Tongue (tissue), 2 donors: Measurements from ENCODE around the gene RHEB. TPM values are rescaled to one million over a fixed set of nuclear protein-coding genes. Genes with fewer than 3 reads are reported as not detected.
"Not testable (repeated sequence)": the region's sequence is repeated elsewhere in the genome, so short reads cannot be mapped to it uniquely, and the experiment has no call there.

Source experiments
- DNase-seq: peaks from one replicate; pipeline ENCODE4 v3.0.0-alpha.2; 2015
- total RNA-seq: library from RNA; depleted of rRNA; stranded (reverse); fragments of >200 nt; gene quantifications from one replicate; pipeline ENCODE4 v1.2.3, GENCODE V29; 2014

The RHEB gene
- total RNA-seq, result 64.9 TPM

DNA sequence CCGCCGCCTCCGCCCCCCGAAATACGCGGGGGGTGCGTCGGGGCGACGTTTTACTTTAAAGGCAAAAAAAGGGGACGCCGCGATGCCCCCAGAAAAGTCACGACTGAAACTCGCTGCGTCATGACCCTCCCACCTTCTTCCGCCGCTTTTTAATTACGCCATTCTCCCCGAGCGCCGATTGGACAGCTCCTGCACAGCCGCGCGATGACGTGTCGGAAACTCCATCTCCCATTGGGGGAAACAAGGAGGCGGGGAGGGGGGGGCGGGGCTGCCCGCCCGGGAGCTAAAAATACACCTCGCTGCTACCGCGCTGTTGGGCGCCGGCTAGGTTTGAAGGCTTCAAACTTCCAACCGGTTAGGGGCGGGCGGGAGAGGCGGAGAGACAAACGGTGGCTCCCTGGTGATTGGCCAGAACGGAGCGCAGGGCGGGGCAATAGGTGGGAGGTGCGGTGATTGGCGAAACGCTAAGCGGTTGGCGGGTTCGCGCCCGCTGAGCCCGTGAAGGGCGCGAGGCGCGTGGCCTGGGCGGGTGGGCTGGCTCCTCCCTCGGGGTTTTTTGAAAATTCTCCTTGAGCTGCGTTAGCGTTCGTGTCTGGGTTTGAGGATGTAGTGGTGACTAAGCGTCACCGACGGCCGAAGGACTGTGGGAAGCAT is at the start of gene RHEB:
Gene RHEB (minus strand): TSS at position 131 of the 654 bp plus-strand sequence. CDS start 384 bp downstream, outside the sequence.
- DNase-seq, result peak; percentile 100

GRCh38 chr7:151566897-151567320 is 47.2 kb upstream of the RHEB start:
- DNase-seq, result no peak

DNA sequence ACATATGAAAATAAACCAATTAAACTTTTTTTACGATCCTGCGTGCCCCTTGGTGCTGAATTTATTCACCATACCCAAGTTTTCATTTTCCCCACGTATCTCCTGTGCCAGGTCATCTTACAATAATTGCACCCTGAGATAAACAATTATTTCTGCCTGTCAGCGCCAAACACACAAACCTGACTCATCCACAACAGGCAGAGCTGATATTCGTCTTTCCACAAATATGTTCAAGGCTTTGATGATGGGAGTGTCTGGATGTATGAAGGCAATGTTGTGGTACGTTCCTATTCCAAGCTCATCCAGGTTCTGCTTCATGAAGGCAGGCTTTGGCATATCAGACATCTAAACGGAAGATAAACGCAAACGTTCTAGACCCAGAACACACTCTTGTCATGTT is 45.8 kb upstream of the RHEB start:
- DNase-seq, result no peak

DNA sequence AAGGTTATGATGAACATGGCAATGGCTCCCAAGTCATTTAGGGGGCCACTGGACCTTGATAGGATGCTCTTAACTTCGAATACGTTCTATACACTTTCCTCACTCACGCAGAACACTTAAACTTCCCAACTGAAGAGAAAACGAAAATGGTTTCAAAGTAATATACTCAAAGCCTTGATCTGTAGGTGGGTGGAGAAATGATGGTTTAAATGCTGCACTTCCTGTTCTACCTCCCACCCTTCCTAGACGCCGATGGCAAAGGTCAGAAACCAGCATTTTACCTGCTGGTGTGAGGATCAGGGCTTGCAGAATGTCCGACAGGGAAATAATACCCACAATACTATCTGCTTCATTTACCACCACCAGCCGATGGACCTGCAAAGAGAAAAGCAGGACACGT is 40.5 kb upstream of the RHEB start:
- DNase-seq, result no peak

GRCh38 chr7:151559557-151560183 is 40.0 kb upstream of the RHEB start:
- DNase-seq, result no peak

- DNase-seq, result peak; percentile 27
These were observed 38.9 kb upstream of the RHEB start for GRCh38 chr7:151558575-151558974.

- no peak for DNase-seq
These were observed 36.9 kb upstream of the RHEB start for GRCh38 chr7:151556592-151556991.

GRCh38 chr7:151553356-151553755 is 33.7 kb upstream of the RHEB start:
- DNase-seq, result no peak

GRCh38 chr7:151552352-151553028 is 32.8 kb upstream of the RHEB start:
- DNase-seq, result no peak

DNA sequence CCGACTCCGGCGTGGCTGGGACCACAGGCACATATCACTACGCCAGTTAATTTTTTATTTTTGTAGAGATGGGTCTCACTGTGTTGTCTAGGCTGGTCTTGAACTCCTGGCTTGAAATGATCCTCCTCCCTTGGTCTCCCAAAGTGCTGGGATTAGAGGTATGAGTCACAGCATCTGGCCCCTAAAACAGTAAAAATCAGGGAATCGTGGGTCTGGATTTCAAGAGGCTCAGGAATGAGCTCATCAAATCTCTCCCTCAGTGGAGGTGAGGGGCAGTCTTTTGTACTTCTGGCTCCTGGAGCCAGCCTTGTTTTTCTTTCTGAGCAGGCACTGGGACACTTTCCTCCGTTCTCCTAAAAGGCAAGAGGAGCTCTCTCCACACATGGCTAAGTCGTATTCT is 32.1 kb upstream of the RHEB start:
- no peak for DNase-seq

- DNase-seq, result no peak
These were observed 31.1 kb upstream of the RHEB start for GRCh38 chr7:151550656-151551286.

GRCh38 chr7:151549644-151550043 is 29.9 kb upstream of the RHEB start:
- DNase-seq, result no peak

GRCh38 chr7:151549083-151549482 is 29.4 kb upstream of the RHEB start:
- no peak for DNase-seq

GRCh38 chr7:151544183-151544582 is 24.5 kb upstream of the RHEB start:
- no peak for DNase-seq

- DNase-seq, result no peak
These were observed 23.0 kb upstream of the RHEB start for GRCh38 chr7:151542606-151543130.

- DNase-seq, result no peak
These were observed 22.2 kb upstream of the RHEB start for GRCh38 chr7:151541709-151542499.

DNA sequence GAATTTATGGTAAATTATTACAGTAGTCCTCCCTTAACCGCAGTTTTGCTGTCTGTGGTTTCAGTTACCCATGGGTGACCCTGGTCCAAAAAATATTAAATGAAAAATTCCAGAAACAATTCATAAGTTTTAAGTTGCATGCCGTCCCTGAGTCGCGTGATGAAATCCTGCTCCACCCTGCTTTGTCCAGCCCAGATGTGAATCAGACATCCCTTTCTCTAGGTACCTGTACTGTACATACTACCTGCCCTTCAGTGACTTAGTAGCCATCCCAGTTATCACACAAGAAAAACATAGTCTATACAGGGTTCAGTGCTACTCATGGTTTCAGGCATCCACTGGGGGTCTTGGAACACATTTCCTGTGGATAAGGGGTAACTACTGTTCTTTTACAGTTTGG is 20.5 kb upstream of the RHEB start:
- no peak for DNase-seq

DNA sequence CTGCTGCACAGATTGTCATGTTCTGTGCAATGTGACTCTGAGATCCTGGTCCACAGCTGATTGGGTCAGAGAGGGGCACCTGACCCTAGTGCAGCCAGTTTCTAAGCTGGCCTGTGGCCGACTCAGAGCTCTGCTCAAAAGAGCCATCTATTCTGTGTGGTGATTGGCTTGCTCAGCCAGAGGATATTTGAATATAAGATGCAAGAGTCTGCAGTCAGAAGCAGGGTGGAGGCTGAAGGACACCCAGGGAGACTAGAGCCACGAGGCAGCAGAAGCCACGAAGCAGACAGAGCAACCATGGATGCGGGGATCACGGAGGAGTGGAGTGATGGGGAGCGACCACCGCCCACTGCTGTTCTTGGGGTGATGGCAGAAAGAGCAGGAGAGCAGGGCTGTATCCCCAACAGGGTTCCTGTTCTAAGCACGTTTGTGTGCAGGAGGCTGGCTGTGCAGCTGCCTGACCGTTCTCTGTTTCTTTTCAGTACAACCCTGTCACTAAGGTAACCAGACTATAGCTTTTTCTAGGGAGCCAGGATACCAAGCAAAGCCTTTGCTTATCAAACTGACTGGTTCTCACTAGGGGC is 19.5 kb upstream of the RHEB start:
- DNase-seq, result peak; percentile 44

DNA sequence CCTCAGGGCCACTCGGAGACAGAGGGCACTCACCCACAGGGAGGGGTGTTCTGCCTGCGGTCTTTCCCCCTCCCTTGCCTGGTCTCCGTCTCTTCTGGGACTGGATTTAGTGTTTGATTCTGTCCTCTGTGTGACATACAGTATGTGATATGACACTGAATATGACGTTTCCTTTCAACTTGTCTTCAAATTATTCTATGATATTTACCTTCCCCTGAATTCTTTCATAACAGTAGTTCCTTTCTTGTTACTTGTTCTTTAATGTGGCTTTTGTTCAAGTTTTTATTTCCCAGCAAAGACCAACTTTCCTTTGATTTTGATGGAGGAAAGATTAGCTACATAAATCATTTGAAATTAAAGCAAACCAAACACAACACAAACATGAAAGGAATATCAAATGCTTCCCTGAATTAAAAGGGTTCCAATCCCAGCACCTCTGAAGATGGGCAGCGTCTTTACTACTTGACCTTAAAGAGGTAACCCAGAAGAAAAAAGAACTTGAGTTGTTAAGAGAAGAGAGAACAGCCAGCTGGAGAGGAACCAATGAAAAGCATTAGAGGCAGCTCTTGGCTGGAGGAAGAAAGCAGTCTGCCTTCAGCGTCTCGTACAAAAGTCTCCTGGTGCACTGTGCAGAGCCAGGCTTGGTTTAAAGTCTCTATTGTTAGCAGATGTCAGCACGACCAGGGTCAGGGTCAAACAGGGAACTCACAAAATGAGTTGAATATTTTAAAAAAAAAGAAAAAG is 18.3 kb upstream of the RHEB start:
- peak; percentile 75 for DNase-seq

GRCh38 chr7:151536178-151536577 is 16.5 kb upstream of the RHEB start:
- not testable (repeated sequence) for DNase-seq

DNA sequence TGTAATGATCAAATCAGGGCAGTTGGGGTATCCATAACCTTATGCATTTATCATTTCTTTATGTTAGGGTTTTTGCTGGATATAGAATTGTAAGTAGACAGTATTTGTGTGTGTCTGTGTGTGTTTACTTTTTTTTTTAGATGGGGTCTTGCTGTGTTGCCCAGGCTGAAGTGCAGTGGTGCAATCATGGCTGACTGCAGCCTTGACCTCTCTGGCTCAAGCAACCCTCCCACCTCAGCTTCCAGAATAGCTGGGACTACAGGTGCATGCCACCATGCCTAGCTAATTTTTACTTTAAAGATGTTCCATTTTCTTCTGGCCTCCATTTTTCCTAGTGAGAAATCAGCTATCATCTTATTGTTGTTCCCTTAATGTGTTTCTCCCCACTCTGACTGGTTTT is 10.1 kb upstream of the RHEB start:
- no peak for DNase-seq
